GM21423 (cell line): ENCODE measurements around the gene PIK3CB.

Source experiments
- ATAC-seq: cut with Tn5 transposase; IDR thresholded peaks from one replicate; pipeline ENCODE4 v1.9.1; 2021; ENCODE audit warnings: mild to moderate bottlenecking, moderate library complexity; ENCODE audit not compliant: unreplicated experiment

The PIK3CB gene

DNA sequence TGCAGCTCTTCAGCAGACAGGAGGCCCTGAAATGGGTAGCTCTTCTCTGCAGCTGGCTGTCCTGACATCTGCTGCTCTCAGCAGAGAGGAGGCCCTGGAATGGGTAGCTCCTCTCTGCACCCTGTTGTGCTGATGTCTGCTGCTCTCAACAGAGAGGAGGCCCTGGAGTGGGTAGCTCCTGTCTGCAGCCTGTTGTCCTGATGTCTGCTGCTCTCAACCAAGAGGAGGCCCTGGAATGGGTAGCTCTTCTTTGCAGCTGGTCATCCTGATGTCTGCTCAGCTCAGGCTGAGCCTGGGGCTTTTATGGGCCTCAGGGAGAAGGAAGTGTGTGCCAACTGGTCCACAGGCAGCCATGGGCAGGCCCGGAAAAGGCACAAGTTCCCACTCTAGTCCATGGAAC, 66.6 kb downstream of the PIK3CB start:
- no peak for ATAC-seq

DNA sequence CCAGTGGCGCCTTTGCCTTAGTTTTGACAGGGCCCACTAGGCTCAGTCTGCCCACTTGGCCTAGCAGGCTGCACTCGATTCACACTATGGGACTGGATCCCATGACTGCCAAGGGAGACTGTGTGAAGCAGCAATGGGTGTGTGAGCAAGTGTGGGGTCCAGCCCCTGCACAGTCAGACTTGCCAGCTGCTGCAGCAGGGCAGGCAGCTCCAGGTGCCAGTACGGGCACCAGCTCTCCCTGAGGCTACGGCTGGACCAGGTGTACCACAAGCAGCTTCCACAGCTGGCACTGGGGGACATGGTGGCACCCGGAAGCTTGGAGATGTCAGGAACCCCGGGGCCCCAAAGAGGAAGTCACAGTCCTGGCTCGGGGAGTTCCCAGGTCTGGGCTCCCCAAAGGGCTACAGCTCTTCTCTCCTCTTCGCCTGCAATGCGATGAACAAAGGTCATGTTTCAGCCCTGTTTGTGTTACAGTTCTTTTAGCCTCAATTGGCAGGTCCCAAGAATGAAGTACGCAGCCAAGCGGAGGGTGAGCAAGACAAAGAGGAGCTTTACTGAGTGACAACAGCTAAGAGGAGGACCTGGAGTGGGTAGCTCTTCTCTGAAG, 67.1 kb downstream of the PIK3CB start:
- no peak for ATAC-seq

DNA sequence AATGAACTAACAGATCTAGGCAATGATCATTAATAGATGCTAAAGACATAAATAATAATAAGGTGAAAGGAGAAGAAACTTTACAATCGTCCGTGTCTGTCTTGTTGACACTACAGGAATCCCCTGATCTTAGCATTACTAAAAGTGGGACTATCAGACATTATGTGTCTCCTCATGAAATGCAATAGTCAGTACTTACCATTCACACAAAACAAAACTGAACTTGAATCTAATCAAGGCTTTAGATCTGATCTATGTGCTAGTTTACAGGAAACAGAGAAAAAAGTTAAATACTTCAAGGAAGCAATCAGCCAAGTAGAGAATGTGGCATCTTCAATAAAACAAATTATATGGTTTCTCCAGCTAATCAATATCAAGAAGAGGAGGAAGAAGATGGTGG, 73.7 kb downstream of the PIK3CB start:
- no peak for ATAC-seq

DNA sequence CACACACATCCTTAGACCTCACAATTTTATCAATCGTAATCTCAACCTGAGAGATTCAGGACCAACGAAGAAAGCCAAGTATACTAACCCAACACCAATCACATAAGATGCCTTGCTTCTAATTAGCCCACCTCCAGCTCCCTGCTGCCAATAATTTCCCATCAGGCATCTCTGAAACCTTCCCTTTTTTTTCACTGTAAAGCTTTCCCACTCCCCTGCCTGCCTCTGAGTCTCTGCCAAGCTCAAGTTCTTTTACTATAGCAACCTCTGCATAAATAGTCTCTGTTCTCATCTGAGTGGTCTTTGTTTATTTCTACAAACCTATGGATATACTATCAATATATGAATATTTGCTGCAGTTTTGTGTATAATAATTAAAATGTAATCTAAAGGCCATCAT, 86.5 kb downstream of the PIK3CB start:
- ATAC-seq = no peak

DNA sequence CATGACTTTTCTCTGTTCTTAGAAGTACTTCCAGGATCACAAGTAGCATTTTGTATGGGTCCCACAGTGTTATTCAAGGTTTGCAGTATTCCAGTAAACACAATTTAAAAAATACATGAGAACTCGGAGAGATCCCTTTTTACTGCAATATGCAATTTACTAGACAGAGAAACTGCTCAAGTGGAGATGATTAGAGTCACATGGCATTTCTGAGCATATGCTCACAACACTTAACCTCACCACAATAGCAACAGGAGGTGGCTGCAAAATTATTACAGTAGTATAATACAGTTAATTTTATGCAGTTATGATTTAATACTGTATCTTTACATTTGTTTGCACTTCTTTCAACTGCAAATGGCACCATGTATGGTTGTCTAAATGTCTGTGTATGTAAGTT, 87.5 kb downstream of the PIK3CB start:
- ATAC-seq = no peak

DNA sequence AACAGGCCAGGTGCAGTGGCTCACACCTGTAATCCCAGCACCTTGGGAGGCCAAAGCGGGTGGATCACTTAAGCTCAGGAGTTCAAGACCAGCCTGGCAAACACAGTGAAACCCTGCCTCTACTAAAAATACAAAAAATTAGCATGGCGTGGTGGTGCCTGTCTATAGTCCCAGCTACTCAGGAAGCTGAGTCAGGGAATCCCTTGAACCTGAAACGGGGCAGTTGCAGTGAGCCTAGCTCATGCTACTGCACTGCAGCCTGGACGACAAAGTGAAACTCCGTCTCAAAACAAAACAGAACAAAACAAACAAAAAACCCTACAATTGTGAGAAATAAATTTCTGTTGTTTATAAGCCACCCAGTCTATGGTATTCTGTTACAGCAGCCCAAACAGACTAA, 94.7 kb downstream of the PIK3CB start:
- ATAC-seq = no peak

DNA sequence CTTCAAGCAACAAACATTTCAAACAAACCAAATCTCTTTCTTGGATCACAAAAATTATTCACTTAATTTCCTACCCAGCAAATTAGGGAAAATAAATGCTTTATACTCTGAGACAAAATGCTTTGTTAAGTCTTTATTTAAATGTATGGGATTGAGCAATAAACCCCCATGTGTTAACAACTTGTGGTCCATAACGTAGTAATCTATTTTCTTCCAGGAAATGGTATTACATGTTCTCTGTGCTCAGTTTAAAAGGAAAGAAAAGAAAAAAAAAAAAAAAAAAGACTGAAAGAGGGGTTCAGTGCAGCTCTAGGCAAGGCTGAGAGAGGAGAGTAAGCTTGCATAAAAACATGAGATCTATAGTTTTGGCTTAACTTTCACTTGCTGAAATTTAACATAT, 102.3 kb downstream of the PIK3CB start:
- no peak for ATAC-seq

DNA sequence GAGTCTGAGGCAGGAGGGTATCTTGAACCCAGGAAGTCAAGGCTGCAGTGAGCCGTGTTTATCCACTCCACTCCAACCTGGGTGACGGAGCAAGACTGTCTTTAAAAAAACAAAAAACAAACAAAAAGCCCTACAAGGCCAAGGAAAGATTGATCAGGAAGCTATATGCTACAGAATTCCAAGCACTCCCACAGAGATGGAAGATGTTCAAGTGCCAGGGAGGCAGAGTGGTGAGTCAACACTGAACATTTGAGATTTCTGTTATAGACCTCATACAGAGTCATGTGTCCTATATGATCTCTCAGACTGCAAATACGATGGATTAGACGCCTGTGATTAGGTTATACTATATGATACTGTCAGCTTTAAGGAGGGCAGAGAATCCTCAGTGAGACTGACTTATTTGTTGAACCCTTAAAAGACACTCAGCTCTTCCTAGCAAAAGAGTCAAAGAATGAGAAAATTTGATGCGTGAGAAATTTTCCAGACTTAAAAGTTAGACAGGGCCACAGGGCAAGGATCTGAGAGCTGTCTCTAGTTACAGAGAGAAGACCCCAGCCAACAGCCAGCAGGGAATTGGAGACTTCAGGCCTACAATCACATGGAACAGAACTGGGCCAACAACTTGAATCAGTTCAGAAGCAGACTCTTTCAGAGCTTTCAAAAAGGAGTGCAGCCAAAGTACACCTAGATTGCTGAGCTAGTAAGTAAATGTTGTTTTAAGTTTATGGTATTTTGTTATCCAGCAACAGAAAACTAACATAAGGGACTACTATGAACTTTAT, 107.6 kb downstream of the PIK3CB start:
- no peak for ATAC-seq

DNA sequence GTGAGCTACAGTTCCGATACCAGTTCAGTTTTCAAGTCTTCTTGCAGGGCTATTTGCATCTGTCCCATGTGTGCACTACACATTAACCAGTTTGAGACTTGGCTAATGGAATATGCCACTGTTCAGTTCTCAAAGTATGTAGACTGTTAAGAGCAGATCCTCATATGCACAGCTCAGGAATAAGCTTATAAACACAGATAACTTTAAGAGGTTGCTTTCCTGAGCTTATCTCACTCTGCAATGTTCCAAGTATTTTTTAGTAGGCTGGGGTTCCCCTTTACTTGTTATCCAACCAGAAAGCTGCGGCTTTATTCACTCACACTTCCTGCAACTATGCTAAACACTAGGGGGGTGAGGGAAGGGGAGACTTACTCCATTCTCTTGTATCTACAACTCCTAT, 108.7 kb downstream of the PIK3CB start:
- ATAC-seq = peak; percentile 72

DNA sequence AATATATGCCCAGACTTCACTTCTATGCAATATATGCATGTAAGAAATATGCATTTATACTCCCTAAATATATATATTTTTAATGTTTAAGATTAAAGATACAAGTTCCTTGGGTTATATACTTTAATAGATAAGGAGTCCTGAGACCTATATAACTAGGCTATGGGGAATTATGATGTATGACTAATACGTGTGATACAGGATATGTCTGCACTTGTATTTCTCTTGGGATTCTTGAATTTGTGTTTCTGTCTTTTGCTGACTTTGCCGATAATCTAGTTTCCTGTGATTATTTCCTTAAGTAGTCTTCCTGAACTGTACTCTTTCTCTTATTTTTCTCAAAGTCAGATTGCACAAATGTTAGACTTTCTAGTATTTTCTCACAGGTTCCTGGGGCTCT, 109.6 kb downstream of the PIK3CB start:
- no peak for ATAC-seq

DNA sequence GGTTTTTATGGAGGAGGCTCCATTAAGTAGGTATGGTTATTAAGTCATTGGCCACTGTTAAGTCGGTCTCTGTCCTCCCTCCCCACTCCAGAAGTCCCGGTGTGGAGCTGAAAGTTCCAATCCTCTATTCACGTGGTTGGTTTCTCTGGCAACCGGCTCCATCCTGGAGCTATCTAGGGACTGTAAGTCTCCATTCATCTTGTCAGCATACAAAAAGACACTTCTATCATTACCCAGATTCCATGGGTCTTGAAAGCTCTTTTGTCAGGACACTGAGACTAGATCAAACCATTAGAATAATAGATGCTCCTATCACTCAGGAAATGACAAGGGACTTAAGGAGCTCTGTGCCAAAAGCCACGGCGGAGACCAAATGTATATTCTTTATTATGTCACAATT, 110.3 kb downstream of the PIK3CB start:
- ATAC-seq = no peak

DNA sequence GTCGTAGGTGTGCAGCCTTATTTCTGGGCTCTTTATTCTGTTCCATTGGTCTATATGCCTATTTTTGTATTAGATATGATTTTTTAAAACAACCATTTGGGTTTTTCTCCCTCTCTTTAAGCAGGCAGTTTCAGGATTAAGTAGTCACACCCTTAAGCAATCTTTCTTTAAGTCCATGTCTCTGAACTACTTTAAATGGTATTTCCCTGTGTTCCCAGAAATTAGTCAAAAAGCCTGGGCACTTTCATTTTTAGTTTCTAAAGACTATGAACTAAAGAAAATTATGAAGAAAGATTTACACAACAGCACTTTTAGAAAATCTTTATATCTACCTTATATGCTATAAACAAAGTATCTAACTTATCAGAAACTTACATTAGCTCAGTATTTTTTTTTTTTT, 115.9 kb downstream of the PIK3CB start:
- no peak for ATAC-seq

DNA sequence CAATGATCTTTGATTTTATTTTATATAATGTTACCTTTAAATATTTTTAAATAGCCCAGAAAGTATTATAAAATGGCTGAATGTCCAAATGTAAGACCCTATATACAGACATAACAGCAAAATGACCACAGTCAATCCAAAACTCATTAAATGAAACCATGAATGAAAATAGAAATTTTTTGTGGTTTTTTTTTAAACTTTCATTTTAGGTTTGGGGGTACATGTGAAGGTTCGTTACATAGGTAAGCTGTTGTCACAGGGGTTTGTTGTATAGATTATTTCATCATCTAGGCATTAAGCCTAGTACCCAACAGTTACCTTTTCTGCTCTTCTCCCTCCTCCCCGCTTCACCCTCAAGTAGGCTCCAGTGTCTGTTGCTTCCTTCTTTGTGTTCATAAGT, 117.4 kb downstream of the PIK3CB start:
- peak; percentile 52 for ATAC-seq

DNA sequence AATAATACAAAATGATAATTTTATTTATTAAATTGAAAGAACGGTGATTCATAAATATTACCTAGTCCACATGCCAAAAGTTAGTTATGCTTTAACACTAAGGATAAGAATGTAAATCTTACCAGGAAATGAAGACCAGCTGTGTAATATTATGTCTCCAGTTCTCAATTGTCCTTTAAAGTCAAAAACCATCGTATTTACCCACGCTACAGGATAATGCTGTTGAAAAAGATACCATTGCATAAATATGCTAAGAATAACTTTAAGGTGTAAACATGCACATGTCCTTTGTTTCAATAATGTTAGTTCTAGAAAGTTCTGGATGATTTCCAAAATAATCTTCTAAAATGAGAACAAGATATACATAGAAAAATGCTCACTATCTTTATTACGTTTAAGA, 122.6 kb downstream of the PIK3CB start:
- ATAC-seq = no peak

DNA sequence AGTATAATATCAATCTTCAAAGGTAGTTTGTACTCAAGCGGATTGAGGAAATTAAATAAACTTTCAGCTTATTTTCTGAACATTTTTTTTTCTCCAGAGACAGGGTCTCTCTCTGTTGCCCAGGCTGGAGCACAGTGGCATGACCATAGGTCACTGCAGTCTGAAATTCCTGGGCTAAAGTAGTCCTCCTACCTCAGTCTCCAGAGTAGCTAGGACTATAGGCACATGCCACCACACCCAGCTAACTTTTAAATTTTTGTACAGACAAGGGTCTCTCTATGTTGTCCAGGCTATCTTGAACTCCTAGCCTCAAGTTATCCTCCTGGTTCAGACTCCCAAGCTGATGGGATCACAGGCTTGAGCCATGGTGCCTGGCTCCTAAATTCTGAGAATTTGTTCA, 129.1 kb downstream of the PIK3CB start:
- ATAC-seq = no peak

DNA sequence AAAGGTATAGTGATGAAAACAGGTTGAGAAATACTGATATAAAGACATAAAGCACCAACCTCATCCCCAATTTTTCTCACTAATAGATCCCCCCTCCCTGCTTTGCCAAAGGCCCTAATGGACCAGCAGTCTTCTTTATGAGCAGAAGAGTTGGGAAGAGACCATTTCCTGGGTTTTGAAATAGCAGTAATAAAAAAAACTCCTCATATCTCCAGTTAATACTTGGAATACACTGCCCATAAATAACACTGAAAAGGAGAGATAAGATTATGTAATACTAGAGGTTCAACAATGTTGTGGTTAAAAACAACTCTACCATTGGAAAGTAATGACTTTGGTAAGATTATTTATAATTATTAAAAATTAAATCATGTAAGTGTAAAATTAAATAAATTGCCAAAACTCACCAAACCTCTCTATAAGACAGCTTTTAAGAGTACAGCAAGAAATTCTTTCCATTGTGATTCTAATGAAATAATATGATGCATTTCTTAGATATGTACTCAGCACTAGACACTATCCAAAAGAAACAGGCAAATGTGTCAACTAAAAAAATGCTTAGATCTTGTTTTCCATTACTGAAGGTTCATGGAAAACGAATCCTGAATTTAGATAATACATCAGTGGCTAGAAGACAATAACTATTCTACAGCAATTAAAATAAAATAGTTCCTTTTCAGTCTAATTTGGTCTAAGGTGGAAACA, 137.9 kb downstream of the PIK3CB start:
- no peak for ATAC-seq

DNA sequence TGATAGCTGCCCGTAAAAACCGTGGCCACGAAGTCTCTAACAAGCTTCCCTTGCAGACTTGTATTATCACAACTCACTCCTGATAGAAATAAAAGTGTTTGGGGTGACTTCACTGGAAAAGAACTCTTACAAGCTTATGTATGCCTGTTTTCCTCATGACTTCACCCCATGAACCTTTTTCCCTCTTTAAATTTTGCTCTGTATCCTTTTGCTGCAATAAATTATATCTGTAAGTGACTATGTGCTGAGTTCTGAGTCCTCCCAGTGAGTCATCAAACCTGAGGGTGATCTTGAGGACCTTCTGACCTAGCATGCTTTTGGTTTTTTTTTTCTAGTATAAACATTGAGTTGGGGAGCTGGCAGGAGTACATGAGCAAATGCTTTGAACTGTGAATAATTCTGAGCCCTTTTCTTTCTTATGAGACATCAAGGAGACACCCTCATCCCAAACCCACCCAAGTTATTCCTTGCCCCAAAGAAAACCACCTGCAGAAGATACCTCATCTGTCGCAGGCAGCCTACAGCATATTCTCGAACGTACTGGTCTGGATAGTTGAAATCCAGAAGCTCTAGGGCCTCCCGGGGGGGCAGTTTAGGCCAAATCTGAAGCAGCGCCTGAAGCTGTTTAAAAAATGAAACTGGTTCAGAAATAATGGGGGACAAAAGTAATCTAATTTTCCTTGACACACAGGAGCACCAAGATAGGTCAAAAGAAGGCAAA, 140.3 kb downstream of the PIK3CB start:
- no peak for ATAC-seq

DNA sequence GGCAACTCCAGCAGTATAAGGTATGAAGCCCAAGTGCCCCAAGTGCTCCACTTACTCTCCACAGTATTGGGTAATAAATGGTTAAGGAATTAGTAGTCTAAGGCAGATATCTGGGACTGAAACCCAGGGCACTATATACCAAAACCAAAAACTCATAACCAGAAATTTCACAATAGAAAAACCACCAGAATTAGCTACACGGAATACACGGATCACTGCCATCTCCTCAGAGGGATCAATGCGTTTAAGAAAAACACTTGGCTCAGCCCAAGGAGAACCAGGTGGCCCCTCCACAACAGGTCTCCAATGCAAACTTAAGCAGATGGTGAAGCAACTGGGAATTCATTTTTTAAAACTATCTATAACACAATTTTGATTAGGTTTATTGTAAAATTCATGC, 142.6 kb downstream of the PIK3CB start:
- ATAC-seq = no peak

DNA sequence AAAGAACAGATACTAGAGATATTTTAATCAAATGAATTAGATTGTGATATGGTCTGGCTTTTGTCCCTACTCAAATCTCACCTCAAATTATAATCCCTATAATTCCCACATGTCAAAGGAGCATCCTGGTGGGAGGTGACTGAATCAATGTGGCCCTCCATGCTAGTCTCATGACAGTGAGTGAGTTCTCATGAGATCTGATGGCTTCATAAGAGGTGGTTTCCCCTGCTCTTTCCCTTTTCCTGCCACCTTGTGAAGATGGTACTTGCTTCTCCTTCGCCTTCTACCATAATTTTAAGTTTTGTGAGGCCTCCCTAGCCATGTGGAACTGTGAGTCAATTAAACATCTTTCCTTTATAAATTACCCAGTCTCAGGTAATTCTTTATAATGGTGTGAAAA, 143.4 kb downstream of the PIK3CB start:
- ATAC-seq = no peak

DNA sequence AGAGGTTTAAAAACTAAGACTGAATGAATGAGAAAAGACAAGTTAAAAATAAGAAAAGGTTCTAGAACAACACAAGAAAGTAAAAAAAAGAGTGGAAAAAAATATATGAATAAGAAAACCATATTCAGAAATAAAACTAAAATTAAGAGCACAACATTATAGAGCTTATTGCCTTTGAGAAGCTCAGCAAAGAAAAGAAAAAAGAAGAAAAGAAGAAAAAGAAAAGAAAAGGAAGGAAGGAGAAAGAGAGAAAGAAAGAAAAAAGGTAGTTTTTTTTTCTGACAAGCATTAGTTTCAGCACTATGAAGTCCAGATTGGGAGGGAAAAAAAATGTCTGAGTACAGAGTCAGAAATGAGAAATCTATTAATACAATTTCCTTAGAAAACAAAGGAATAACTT, 144.7 kb downstream of the PIK3CB start:
- no peak for ATAC-seq

DNA sequence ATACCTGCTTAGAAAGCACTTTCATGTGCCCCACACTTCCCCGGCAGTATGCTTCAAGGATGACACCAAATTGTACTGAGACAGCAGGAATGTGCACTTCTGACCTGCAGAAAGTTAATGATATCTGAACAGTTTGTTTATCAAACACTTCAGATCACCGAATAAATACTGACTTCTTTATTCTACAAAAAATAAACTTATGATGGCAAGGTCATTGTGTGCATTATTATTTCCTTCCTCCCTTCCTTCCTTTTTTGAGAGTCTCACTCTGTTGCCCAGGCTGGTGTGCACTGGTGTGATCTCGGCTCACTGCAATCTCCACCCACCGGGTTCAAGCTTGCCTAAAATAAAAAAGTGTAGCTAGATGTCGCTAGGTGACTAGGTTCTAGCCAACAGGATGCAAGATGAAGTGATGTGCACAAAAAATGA, 145.8 kb downstream of the PIK3CB start:
- no peak for ATAC-seq

DNA sequence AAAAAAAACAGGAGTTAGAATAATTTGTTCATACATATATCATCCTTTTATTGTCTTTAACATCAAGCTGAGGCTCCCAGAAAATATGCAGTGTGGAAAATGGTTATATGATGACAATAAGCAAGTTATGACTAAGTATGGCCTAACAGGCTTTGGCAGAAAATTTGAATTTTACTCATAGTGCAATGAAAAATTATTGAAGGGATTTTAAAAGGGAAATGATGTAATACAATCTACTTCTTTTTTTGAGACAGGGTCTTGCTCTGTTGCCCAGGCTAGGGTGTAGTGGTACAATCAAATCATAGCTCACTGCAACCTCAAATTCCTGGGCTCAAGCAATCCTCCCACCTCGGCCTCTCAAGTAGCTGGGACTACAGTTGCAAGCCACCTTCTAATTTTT, 147.5 kb downstream of the PIK3CB start:
- ATAC-seq = peak; percentile 18
